CD4-positive, alpha-beta T cell treated with Interleukin-21 for 1 hour (primary cell): ENCODE measurements around the gene KRTAP5-8.
"Not testable (repeated sequence)": the region's sequence is repeated elsewhere in the genome, so short reads cannot be mapped to it uniquely, and the experiment has no call there.

Source experiments
- DNase-seq: peaks from one replicate; pipeline ENCODE4 v3.0.0-alpha.2; 2020

KRTAP5-8 gene, protein sequence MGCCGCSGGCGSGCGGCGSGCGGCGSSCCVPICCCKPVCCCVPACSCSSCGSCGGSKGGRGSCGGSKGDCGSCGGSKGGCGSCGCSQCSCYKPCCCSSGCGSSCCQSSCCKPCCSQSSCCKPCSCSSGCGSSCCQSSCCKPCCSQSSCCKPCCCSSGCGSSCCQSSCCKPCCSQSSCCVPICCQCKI

DNA sequence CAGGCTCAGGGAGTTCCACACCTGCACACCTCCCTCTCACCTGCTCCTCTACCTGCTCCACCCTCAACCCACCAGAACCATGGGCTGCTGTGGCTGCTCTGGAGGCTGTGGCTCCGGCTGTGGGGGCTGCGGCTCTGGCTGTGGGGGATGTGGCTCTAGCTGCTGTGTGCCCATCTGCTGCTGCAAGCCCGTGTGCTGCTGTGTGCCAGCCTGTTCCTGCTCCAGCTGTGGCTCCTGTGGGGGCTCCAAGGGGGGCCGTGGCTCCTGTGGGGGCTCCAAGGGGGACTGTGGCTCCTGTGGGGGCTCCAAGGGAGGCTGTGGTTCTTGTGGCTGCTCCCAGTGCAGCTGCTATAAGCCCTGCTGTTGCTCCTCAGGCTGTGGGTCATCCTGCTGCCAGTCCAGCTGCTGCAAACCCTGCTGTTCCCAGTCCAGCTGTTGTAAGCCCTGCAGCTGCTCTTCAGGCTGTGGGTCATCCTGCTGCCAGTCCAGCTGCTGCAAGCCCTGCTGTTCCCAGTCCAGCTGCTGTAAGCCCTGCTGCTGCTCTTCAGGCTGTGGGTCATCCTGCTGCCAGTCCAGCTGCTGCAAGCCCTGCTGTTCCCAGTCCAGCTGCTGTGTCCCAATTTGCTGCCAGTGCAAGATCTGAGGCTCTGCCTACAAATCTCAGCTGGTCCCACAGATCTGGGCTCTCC lies at the start of gene KRTAP5-8:
KRTAP5-8 (plus strand) TSS at position 49 of the 689 bp plus-strand sequence; CDS start at position 80, 31 bp downstream.
- DNase-seq, result not testable (repeated sequence)

- DNase-seq, result no peak
Observed at GRCh38 chr11:71488681-71489270, 49.0 kb upstream of the KRTAP5-8 start.

GRCh38 chr11:71489311-71490043 lies 48.3 kb upstream of the KRTAP5-8 start:
- DNase-seq, result no peak

DNA sequence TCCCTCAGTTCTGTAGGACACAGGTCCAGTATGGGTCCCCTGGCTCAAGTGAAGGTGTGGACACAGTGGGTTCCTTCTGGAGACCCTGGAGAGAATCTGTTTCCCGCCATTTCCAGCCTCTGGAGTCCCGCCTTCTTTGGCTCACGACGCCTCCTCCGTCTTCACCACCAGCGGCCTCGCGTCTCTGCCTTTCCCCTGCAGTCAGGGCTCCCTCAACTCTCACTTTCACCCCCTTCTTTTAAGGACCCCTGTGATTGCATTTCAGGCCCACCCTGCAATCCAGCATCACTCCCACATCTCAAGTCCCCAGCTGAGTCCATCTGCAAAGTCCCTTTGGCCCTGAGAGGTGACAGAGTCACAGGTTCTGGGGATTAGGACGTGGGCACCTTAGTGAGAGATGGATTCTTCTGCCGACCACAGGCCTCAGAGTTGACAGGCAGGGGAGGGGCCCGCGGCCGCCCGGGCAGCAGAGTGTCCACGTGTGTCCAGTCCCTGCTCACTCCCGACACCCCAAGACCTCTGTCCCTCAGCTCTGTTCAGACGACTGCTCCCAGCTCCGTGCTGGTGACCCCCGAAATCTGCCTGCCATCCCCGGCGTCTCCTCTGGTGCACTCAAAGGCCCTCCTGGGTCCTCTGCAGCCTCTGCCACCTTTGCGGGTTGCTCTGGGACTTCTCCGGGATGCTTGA lies 47.6 kb upstream of the KRTAP5-8 start:
- DNase-seq, result no peak

DNA sequence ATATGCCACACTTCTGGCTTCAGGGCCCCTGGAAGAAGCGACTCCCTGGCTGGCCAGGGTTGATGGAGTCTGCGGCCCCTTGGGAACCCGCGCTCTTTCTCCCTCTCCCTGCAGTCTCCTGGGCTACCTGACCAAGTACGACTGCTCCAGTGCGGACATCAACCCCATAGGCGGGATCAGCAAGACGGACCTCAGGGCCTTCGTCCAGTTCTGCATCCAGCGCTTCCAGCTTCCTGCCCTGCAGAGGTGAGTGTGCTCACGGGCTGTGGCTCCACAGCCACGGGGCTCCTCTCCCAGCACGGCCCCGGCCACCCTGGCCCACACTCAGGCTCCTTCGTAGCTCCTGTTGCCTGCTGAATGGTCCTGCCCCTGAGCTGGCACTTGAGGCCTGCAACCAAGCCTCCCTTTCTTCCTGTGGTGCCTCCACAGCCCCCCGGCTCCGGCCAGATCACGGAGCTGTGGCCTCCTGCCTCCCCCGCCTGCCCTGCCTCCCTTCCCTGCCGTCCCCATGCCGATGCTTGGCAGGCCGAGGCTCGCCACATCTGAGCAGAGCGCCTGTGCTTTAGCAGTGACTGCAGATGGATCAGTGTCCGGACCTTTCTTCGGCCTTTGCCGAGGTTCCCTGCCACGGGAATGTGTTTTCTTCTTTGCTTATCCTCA lies 47.0 kb upstream of the KRTAP5-8 start:
- no peak for DNase-seq

- DNase-seq, result no peak
Observed at GRCh38 chr11:71491531-71491930, 46.3 kb upstream of the KRTAP5-8 start.

GRCh38 chr11:71491940-71492339 lies 45.9 kb upstream of the KRTAP5-8 start:
- DNase-seq, result no peak

DNA sequence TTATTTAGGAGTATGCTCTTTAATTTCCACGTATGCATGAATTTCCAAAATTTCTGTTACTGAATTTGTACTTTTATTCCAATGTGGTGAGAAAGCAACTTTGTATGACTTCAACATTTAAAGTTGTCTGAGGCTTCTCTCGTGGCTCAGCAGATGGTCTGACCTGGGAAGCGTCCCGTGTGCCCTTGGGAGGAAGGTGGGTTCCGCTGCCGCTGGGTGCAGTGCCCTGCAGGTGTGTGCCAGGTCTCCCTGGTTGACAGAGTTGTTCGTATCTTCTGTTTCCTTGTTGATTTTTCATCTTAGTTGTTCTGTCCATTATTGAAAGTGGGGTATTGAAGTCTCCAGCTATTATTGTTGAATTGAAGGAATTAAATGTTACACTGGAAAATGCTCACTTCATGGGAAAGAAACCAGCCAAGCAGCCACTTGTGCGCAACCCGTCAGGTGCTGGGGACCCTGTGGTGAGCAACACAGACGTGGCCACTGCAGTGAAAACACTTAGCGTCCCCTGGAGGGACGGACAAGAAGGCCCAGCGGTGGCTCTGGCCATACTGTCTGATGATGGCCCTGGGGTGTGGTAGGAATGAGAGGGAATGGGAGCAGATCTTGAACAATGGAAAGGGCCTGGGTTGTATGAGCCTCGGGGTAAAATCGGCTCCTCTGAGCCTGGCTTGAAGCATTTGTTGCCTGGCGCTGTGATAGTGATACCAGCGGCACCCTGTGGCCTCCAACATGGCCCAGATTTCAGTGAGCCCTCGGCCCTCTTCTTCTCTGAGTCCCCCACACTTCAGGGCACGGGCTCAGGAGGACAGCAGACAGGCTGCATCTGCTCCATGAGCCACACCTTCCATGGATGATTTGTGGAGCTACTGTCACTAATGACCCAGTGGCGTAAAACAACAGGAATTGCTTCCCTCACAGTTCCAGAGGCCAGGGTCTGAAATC lies 42.3 kb upstream of the KRTAP5-8 start:
- DNase-seq, result no peak

- no peak for DNase-seq
Observed at GRCh38 chr11:71496421-71496820, 41.4 kb upstream of the KRTAP5-8 start.

DNA sequence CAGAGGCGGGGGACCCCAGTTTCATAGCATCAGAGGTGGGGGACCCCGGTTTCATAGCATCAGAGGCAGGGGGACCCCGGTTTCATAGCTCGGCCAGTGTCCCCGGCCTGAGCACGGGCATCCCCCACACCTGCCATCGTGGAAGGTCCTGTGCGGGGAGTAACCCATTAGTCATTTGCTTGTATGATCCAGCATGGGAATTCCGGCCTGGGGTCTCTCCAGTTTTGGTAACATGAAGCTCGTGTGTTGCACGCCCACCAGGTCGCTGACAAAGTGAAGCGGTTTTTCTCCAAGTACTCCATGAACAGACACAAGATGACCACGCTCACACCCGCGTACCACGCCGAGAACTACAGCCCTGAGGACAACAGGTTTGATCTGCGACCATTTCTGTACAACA lies 39.7 kb upstream of the KRTAP5-8 start:
- no peak for DNase-seq

- no peak for DNase-seq
Observed at GRCh38 chr11:71499125-71499524, 38.7 kb upstream of the KRTAP5-8 start.

DNA sequence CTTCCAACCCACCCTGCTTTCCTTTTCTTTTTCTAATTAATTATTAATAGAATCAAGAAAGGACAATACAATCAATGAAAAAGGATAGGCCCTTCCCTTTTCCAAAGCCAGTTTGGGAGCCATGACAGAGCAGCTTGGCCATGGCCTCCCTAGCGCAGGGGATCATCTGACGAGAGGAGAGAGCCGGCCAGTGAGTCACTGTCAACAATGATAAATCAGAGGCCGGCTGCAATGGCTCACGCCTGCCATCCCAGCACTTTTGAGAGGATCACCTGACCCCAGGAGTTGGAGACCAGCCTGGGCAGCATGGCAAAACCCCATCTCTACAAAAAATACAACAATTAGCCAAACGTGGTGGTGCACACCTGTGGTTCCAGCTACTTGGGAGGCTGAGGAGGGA lies 38.3 kb upstream of the KRTAP5-8 start:
- no peak for DNase-seq

GRCh38 chr11:71500601-71501021 lies 37.2 kb upstream of the KRTAP5-8 start:
- DNase-seq, result no peak

GRCh38 chr11:71501071-71501985 lies 36.5 kb upstream of the KRTAP5-8 start:
- no peak for DNase-seq

GRCh38 chr11:71502026-71502425 lies 35.8 kb upstream of the KRTAP5-8 start:
- no peak for DNase-seq

GRCh38 chr11:71502871-71503435 lies 34.9 kb upstream of the KRTAP5-8 start:
- no peak for DNase-seq

DNA sequence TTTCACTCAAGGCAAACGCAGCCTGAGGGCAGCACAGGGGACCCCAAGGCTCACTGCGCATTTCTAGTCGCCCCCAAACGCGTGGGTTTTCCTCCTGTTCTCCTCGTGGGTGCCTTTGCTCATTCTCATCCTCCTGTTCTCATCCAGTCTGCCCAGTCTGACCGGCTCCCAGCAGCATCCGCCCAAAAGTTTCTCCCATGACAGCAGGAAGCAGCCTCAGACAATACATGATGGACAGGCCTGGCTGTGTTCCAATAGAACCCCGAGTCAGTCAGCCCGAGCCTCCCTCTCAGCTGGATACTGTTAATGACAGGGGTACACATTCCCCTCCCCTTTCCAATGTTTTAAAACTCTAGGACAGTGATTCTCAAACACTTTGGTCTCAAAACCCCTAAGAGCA lies 33.3 kb upstream of the KRTAP5-8 start:
- no peak for DNase-seq

DNA sequence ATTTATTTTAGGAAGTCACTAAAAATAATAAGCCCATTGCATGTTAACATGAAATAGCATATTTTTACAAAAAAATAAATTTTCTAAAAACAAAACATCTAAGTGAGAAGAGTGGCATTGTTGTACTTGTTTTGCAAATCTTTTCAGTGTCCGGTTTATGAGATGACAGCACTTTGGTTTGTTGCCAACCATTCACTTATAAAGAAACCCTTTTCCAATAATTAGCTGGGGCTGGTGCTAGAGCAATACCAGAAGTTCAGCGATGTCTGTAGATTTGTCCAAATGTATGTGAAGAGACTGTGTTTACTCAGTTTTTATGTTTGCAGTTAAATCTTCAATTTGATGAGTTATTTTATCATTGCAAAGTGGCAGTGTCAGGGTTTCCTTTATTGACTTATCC lies 32.8 kb upstream of the KRTAP5-8 start:
- DNase-seq, result no peak

DNA sequence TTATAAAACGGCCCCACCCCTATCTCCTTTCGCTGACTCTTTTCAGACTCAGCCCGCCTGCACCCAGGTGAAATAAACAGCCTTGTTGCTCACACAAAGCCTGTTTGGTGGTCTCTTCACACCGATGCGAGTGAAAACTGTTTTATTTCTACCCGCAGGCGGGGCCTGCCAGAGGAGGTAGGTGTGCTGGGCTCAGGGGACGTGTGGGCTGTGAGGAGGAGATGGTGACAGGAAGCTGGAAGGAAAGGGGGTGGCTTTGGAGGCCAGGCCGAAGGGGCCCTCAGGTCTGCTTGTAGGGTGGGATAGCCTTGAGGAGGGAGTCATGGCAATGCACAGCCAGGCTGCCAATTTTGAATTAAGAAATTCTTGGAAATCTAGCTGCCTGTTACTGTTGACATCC lies 32.0 kb upstream of the KRTAP5-8 start:
- DNase-seq, result no peak

DNA sequence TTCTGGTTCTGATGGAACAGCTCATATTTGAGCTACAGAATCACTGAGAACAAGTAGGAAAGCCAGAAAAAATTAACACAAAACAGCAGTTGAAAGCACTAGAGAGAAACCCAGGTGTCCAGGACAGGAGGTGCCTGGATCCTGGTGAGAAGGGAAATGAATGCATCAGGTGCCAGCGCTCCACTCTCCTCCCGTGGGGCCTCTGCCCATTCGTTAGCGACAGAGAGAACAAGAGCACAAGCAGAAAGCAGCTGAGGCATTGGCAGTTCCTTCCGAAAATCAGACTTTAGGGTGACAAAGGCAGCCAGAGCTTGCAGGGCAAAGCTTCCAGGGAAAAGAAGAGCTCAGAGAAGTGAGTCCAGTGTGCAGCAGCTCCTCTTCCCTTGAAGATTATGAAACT lies 30.7 kb upstream of the KRTAP5-8 start:
- DNase-seq, result no peak
